Measurements from ENCODE around the gene OCEL1.
A peak's percentile ranks its signal among the peaks of the same experiment; 100 is the strongest.

Gene OCEL1

GRCh38 chr19:17240062-17240752 is 14.2 kb downstream of the OCEL1 start:
- no peak for DNase-seq (ENCODE audit: low spot score)

GRCh38 chr19:17240826-17241399 is 14.9 kb downstream of the OCEL1 start:
- no peak for DNase-seq (ENCODE audit: low spot score)

- no peak for DNase-seq (ENCODE audit: low spot score)
These were observed 16.6 kb downstream of the OCEL1 start for GRCh38 chr19:17242431-17243208.

- no peak for DNase-seq (ENCODE audit: low spot score)
These were observed 17.3 kb downstream of the OCEL1 start for GRCh38 chr19:17243211-17243829.

DNA sequence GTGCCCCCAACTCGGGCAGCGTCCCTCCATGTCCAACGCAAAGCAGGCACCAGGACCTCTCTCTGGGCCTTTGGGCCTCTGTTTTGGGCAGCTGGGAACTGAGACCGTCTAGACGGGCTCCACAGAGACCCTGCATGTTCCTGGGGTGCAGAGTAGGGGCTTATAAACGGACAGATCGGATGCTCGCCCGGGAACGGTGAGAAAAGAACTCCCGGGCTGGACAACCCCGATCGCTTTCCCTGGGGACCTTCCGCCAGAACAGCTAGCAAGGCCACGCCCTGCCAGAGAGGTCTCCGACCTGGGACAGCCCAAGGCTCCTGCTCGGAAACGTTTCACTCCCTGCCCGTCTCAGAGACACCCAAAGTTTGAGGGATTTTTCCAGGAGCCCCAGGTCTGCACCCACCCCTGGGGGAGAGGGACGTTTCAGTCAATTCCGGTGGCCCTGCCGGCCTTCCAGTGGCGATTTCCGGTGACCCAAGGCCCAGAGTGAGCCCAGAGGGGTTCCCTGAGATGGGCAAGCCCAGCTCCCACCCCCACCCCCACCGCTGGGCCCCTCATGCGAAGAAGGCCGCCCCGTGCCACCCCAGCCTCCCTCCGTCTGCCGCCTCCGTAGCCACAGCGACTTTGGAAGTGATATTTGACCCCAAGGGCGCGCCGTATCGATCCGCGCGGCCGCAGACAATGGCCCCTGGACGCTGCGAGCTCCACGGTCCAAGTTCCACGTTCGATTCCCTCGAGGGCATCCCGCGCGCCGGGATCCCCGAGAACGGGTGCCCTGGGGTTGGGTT is 18.0 kb downstream of the OCEL1 start:
- no peak for DNase-seq (ENCODE audit: low spot score)

GRCh38 chr19:17244618-17245534 is 18.9 kb downstream of the OCEL1 start:
- DNase-seq (ENCODE audit: low spot score): no peak

DNA sequence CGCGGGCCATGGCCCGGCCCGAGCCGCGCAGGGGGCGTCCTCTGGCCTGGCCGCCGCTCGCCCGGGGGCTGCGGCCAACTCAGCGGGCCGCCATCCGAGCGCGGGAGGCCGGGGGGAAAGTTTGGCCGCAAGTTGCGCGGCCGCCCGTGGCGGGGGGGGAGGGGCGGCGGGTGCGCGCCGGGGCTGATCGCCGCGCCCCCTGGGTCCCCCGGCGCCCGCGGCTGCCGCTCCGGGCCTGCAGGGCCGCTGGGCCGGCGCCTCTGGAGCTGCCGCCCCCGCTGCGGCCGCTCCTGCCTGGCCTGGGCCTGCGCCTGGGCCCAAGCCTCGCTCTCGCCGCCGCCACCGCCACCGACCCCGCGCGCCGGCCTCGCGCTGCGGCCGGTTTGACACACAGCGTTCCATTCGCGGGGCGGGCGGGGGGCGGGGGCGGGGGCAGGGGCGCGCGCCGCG is 19.5 kb downstream of the OCEL1 start, which contains the start of gene NR2F6:
TSS of gene NR2F6 (minus strand) at position 385 of the 450 bp plus-strand sequence. CDS start 699 bp downstream, outside the sequence.
- DNase-seq (ENCODE audit: low spot score): no peak

DNA sequence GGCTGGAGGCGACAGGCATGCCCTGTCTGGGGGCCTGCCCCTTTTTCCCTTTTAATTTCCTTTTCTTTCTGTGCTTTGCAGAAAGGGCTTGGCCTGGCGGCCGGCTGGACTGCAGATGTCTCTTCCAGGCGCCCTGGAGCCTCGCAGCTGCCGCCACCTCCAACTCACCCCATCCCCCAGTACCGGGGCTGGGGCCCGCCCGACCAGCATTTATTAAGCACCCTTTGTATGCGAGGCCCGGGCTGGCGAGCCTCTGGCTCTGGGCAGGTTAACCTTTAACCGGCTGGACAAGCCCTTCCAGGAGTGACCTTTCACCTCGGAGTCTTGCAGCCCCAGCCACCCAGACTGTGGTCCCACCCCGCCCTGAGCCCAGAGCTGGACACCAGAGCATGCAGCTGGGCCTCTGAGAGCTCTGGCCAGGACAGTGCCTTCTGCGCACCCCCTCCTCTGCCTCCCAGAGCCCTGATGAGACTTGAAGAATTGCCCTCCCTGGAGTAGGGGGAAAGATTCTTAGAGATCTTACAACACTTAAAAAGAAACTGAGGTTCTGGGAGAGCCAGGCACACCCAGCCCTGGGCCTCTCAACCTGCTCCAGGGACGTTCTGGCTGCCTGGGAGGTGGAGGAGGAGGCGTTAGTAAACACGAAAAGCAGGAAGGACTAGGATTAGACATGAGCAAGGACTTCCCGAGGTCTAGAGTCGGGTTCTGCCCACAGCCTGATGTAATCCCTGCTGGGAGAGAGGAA is 20.8 kb downstream of the OCEL1 start:
- DNase-seq (ENCODE audit: low spot score): no peak

- DNase-seq (ENCODE audit: low spot score): no peak
These were observed 22.2 kb downstream of the OCEL1 start for GRCh38 chr19:17248011-17248776.

GRCh38 chr19:17249887-17250548 is 24.0 kb downstream of the OCEL1 start:
- DNase-seq (ENCODE audit: low spot score): no peak

- DNase-seq (ENCODE audit: low spot score): no peak
These were observed 28.6 kb downstream of the OCEL1 start for GRCh38 chr19:17254636-17255035.

DNA sequence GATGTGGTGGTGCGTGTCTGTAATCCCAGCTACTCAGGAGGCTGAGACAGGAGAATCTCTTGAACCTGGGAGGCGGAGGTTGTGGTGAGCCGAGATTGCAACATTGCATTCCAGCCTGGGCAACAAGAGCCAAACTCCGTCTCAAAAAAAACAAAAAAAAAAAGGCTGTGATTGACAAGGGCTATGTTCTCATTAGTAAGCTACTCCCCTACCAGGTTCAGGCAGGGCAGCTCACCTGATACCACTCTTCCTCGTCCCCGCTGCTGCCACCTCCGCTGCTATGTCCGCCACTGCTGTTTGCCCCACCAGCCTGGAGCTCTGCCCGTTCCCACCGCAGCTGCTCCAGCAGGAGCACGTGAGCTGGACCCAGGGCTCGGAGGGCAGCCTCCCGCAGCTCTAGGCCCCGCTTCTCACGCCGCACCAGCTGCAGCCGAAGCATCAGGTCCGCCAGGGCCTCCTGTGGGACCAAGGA is 29.2 kb downstream of the OCEL1 start:
- no peak for DNase-seq (ENCODE audit: low spot score)

DNA sequence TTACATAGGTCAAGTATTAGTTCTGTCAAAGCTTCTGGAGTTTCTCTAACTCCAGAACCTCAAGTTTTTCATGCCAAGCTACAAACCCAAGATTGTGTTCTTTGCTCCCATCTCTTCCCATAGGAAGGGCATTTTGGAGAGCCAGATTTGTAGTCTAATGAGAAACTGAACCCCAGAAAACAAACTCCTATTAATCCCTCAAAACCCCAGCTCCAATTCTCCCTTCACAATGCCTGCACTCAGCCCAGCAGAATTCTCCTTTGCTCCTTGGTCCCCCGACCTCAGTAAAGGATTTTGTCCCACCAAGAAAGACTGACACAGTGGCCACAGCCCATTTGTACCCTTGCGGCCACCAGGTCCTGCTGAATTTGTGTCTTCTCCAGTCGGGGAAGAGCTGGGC is 30.1 kb downstream of the OCEL1 start:
- DNase-seq (ENCODE audit: low spot score): no peak

DNA sequence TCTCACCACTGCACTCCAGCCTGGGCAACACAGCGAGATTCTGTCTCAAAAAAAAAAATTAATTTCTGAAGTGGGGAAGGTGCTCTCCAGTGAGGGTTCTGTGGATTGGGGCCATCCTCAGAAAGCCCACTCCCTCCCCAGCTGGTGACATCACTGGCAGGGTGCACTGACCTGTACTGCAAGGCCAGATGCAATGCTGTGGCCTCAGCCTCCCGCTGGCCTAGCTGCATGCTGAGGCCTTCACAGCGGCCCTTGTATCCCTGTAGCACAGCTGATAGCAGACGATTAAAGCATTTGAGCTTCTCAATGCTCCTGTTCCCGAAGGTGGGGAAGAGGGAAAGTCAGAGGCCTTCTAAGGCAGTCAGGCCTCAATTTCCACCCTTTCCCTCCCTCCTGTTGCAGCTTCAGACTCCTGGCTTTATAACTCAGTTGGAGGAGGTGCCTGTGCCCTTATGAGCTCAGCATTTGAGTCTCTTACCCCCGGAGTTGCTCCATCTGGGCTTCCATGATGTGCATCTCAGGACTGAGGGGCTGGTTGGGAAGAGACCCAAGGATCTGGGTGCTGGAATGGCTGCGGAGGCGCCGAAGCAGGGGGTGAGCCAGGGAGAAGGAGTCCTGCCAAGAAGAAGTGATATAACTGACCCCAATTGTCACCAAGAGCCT is 33.2 kb downstream of the OCEL1 start:
- DNase-seq (ENCODE audit: low spot score): no peak

- DNase-seq (ENCODE audit: low spot score): no peak
These were observed 33.9 kb downstream of the OCEL1 start for GRCh38 chr19:17259934-17260333.

- peak; percentile 70 for DNase-seq (ENCODE audit: low spot score)
These were observed 34.9 kb downstream of the OCEL1 start for GRCh38 chr19:17260842-17261325.

- no peak for DNase-seq (ENCODE audit: low spot score)
These were observed 36.5 kb downstream of the OCEL1 start for GRCh38 chr19:17262557-17262956.

All from Ammon's horn (tissue), 1 donor.